NCI-H69 (cell line): ENCODE measurements around the gene NEK9.

Experiments
- DNase-seq: peaks from one replicate; lab custom pipeline; 2025; lab: John Stamatoyannopoulos, UW

NEK9 gene

GRCh38 chr14:75032939-75033338 lies 93.9 kb downstream of the NEK9 start:
- DNase-seq = no peak

DNA sequence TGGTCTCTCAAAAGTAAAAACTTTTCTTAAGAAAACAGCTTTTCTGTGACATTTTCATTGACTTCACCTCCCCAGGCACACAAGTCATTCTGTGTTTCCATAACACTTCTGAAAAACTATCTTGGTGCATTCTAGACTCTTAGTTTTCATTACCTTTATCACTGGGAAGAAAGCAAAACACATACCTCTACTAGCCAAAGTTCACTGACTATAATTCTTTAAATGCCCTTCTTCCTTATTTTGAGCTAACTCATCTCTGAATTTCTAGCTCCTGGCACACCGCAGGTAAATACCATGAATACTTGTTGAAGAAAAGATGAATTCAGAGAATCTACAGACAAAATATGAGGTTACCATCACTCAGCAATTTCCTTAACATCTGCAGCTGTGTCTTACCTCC lies 96.7 kb downstream of the NEK9 start:
- DNase-seq = no peak
